ENCODE measurements around the gene PAMR1.

- TF ChIP-seq POLR2A (IDR thresholded peaks at IDR 0.05) (no peak), CTCF (IDR thresholded peaks at IDR 0.05) (no peak), EP300 (IDR thresholded peaks at IDR 0.05) (no peak), POLR2AphosphoS5 (IDR thresholded peaks at IDR 0.05) (no peak)
These were observed 13.8 kb upstream of the PAMR1 start for GRCh38 chr11:35539256-35539655.
